ENCODE measurements around the gene CGN. TPM values are rescaled to one million over a fixed set of nuclear protein-coding genes. Genes with fewer than 3 reads are reported as not detected.

The CGN gene
- polyA plus RNA-seq, 1 experiment = 0.05 TPM

DNA sequence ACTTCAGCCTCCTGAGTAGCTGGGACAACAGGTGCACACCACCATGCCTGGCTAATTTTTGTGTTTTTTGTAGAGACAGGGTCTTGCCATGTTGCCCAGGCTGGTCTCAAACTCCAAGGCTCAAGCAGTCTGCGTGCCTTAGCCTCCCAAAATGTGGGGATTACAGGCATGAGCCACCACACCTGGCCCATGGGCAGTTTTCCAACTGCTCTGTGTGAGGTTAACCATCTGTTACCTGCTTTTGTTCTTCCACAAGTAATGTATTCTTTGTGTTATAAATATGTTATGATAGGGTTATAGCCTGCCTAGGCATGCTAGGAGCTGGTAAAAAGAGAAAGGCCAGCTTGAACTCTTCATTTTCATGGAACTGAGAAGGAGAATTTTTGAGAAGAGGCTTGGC lies 59.6 kb downstream of the CGN start:
- DNase-seq (ENCODE audit: low read depth) = no peak
- Histone ChIP-seq H3K36me3 (ENCODE audit: control insufficient read depth, insufficient read depth, low read length) (peaks cover 26% of the 10 kb centered on the region), H3K27me3 (ENCODE audit: control insufficient read depth, insufficient read depth, low read length) (no peaks in the 10 kb centered on the region), H3K4me3 (ENCODE audit: low read depth, low read length) (no peak overlapping the region)
- POLR2A ChIA-PET = no interaction called here
- CTCF ChIA-PET = interaction anchor here (1.0 to 1.2 kb wide), 2 partner anchors 9 to 37 kb away, joined by 3 read pairs; no protein-coding TSS in a partner anchor
- TF ChIP-seq, protein P1, sequence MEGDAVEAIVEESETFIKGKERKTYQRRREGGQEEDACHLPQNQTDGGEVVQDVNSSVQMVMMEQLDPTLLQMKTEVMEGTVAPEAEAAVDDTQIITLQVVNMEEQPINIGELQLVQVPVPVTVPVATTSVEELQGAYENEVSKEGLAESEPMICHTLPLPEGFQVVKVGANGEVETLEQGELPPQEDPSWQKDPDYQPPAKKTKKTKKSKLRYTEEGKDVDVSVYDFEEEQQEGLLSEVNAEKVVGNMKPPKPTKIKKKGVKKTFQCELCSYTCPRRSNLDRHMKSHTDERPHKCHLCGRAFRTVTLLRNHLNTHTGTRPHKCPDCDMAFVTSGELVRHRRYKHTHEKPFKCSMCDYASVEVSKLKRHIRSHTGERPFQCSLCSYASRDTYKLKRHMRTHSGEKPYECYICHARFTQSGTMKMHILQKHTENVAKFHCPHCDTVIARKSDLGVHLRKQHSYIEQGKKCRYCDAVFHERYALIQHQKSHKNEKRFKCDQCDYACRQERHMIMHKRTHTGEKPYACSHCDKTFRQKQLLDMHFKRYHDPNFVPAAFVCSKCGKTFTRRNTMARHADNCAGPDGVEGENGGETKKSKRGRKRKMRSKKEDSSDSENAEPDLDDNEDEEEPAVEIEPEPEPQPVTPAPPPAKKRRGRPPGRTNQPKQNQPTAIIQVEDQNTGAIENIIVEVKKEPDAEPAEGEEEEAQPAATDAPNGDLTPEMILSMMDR (IDR thresholded peaks at IDR 0.05; ENCODE audit: insufficient read depth, low read depth, low read length) = no peak

DNA sequence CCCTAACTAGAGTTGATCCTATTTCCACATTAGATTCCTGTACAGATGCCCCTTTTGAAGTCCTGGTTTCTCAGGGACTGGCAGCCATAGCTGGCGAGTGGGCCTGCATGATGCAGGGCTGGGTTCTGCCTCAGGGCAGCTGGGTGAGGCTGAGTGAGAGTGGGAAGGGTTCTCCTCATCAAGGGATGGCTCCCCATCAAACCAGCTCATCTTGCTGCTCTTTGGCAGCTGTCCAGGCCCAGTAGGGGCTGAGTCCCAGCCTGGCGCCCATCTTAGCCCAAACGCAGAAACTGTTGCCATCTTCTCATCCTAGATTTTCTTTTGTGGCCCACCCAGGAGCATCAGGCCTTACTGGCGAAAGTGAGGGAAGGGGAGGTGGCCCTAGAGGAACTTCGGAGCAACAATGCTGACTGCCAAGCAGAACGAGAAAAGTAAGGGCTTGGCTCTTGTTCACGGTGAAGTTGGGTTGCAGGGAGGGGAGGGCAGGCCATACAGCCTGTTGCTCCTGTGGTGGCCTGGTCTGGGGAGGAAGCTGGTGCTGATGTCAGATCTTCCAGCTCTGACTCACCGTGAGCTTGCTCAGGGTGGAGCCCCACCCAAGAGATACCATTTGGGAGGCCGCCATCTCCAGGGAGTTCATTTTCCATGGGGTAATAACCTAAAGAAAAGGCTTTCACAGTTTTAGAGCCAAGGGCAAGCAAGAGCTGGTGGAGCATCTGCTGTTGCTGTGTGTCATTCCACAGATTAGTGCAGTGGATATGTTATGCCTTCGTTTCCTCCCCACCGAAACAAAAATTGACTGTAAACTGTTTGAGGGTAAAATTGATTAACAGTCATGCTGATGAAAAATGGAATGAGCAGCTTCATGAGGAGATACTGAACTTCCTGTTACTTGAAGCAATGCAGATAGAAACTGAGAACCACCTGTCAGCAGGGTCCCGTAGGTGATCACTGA lies 63.7 kb downstream of the CGN start:
- H3K27me3 ChIP-seq (ENCODE audit: control insufficient read depth, insufficient read depth, low read length) = no peaks in the 10 kb centered on the region
- no peak overlapping the region for H3K4me3 ChIP-seq (ENCODE audit: low read depth, low read length)
- no peak for DNase-seq (ENCODE audit: low read depth)
- POLR2A ChIA-PET = no interaction called here
- TF ChIP-seq, protein P1 (IDR thresholded peaks at IDR 0.05; ENCODE audit: insufficient read depth, low read depth, low read length) = no peak
- peaks cover 24% of the 10 kb centered on the region for H3K36me3 ChIP-seq (ENCODE audit: control insufficient read depth, insufficient read depth, low read length)
- CTCF ChIA-PET = interaction anchor here (2.8 kb wide), 1 partner anchor 19 kb away, joined by 9 read pairs; no protein-coding TSS in a partner anchor

DNA sequence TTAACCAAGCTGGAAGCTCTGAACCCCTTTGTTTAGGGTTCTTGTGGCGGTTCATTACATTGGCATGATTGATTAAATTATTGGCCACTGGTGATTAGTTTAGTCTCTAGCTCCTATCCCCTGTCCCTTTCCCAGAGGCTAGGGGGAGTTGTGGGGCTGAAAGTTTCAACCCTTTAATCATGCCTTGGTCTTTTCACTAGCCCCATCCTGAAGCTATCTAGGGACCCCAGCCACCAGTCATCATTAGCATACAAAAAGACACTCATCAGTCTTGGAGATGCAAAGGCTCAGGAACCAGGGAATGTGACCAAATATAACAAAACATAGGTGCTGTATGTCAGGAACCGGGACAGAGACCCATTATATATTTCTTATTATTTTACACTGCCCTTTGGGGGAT lies 66.0 kb downstream of the CGN start:
- DNase-seq (ENCODE audit: low read depth) = no peak
- H3K36me3 ChIP-seq (ENCODE audit: control insufficient read depth, insufficient read depth, low read length) = peaks cover 27% of the 10 kb centered on the region
- H3K27me3 ChIP-seq (ENCODE audit: control insufficient read depth, insufficient read depth, low read length) = no peaks in the 10 kb centered on the region
- CTCF ChIA-PET = interaction anchor here (1.0 kb wide), 1 partner anchor 17 kb away, joined by 4 read pairs; no protein-coding TSS in a partner anchor
- TF ChIP-seq, protein P1 (IDR thresholded peaks at IDR 0.05; ENCODE audit: insufficient read depth, low read depth, low read length) = no peak
- no peak overlapping the region for H3K4me3 ChIP-seq (ENCODE audit: low read depth, low read length)
- POLR2A ChIA-PET = no interaction called here

DNA sequence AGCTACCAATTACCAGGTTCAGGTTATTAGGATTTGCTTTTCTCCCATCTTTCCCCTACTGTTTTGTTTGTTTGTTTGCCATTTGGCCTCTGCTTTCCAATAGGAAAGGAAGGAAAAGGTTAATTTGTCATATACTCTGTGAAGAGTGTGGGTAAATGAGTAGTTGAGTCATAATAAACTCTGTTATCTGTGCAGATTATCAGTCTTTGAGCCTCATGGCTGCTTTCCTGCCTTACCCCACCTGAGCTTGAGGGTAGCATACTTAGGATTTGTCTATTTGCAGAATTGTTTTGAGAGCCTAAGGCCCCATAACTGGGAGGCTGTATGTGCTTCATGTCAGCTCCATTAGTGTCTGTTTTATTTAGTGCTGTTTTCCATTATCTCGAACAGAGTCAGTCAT lies 67.8 kb downstream of the CGN start:
- TF ChIP-seq, protein P1 (IDR thresholded peaks at IDR 0.05; ENCODE audit: insufficient read depth, low read depth, low read length) = no peak
- ChIA-PET POLR2A (no interaction called here), CTCF (interaction anchor here (1.1 kb wide), 3 partner anchors 13 to 156 kb away, joined by 3 read pairs; no protein-coding TSS in a partner anchor)
- no peak for DNase-seq (ENCODE audit: low read depth)
- Histone ChIP-seq H3K36me3 (ENCODE audit: control insufficient read depth, insufficient read depth, low read length) (peaks cover 21% of the 10 kb centered on the region), H3K27me3 (ENCODE audit: control insufficient read depth, insufficient read depth, low read length) (no peaks in the 10 kb centered on the region), H3K4me3 (ENCODE audit: low read depth, low read length) (no peak overlapping the region)

DNA sequence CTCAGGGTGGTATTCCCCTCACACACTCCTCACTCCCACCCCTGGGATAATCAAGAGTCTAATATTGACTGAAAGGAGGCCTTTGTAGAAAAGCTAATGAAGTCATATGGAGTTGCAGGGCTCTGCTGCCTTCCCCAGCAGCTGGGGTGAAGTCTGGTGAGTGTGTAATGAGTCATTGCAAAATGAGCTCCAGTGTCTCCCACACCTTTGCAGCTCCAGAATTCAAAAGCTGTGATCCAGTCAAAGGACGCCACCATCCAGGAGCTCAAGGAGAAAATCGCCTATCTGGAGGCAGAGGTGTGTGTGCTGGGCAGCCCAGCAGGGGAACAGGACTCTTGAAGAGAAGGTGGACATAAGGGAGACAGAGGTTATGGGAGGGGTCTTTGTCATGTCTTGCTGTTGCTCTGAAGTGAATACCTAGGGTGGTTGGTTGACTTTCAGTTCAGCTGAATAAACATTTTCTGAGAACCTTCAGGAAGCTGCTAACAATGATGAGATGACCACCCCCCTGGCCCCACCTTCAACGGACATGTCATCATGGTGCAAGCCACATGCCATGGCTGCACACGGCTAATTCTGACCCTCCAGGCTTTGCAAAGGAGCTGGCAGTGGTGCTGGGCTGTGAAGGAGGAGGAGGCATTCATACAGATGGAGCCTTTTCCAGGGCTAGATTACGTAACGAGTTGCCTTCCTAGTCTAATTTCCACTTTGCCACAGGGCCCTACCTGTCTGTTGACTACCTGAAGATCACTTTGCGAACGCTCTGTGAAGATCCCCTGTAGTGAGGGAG lies 68.4 kb downstream of the CGN start:
- no peak for DNase-seq (ENCODE audit: low read depth)
- no peak overlapping the region for H3K4me3 ChIP-seq (ENCODE audit: low read depth, low read length)
- POLR2A ChIA-PET = no interaction called here
- CTCF ChIA-PET = interaction anchor here (1.1 kb wide), 2 partner anchors 14 to 155 kb away, joined by 3 read pairs; no protein-coding TSS in a partner anchor
- no peaks in the 10 kb centered on the region for H3K27me3 ChIP-seq (ENCODE audit: control insufficient read depth, insufficient read depth, low read length)
- H3K36me3 ChIP-seq (ENCODE audit: control insufficient read depth, insufficient read depth, low read length) = peaks cover 20% of the 10 kb centered on the region
- TF ChIP-seq, protein P1 (IDR thresholded peaks at IDR 0.05; ENCODE audit: insufficient read depth, low read depth, low read length) = no peak
